ENCODE results near the gene KRTAP2-2. TPM values are rescaled to one million over a fixed set of nuclear protein-coding genes. Genes with fewer than 3 reads are reported as not detected.

KRTAP2-2 gene
- total and polyA plus RNA-seq, 9 donors, result not detected

- H3K4me1 ChIP-seq (ENCODE audit: control insufficient read depth, insufficient read depth, low read length), result no peaks in the 10 kb centered on the region
- WGBS (ENCODE audit: insufficient coverage), result 81% methylated on average over 7 of the region's 9 CpGs
- no peak within 1 kb of the TSS for H3K4me3 ChIP-seq (ENCODE audit: low read length)
- DNase-seq, result peak; percentile 44
- H3K27me3 ChIP-seq (ENCODE audit: control insufficient read depth, insufficient read depth, low read length), result no peaks in the 10 kb centered on the region
- no peak within 1 kb of the TSS for H3K27ac ChIP-seq (ENCODE audit: low read length)
- H3K36me3 ChIP-seq (ENCODE audit: control insufficient read depth, insufficient read depth, low read length), result no peaks in the 10 kb centered on the region
- no peaks in the 10 kb centered on the region for H3K9me3 ChIP-seq (replicated peaks; ENCODE audit: control insufficient read depth, low read depth, low read length)
These were observed 28.1 kb downstream of the KRTAP2-2 start, which contains the start of gene KRTAP1-5 for GRCh38 chr17:41026715-41027471. KRTAP1-5 (minus strand) TSS chr17:41027208; CDS start chr17:41027155, 53 bp downstream.

- H3K27me3 ChIP-seq (ENCODE audit: control insufficient read depth, insufficient read depth, low read length), result no peaks in the 10 kb centered on the region
- no peak overlapping the region for H3K4me3 ChIP-seq (ENCODE audit: low read length)
- peaks cover 3% of the 10 kb centered on the region for H3K9me3 ChIP-seq (replicated peaks; ENCODE audit: control insufficient read depth, low read depth, low read length)
- no CpG with 5 or more reads among the region's 3 CpGs for WGBS (ENCODE audit: insufficient coverage)
- H3K36me3 ChIP-seq (ENCODE audit: control insufficient read depth, insufficient read depth, low read length), result no peaks in the 10 kb centered on the region
- H3K27ac ChIP-seq (ENCODE audit: low read length), result no peak overlapping the region
- no peaks in the 10 kb centered on the region for H3K4me1 ChIP-seq (ENCODE audit: control insufficient read depth, insufficient read depth, low read length)
- DNase-seq, result no peak
These were observed 30.3 kb downstream of the KRTAP2-2 start for GRCh38 chr17:41024697-41025096.

- Histone ChIP-seq H3K36me3 (ENCODE audit: control insufficient read depth, insufficient read depth, low read length) (no peaks in the 10 kb centered on the region), H3K4me3 (ENCODE audit: low read length) (no peak overlapping the region), H3K27me3 (ENCODE audit: control insufficient read depth, insufficient read depth, low read length) (no peaks in the 10 kb centered on the region), H3K27ac (ENCODE audit: low read length) (no peak overlapping the region), H3K4me1 (ENCODE audit: control insufficient read depth, insufficient read depth, low read length) (no peaks in the 10 kb centered on the region), H3K9me3 (replicated peaks; ENCODE audit: control insufficient read depth, low read depth, low read length) (peaks cover 3% of the 10 kb centered on the region)
- no peak for DNase-seq
These were observed 34.7 kb downstream of the KRTAP2-2 start for GRCh38 chr17:41020336-41020735.

GRCh38 chr17:41019415-41019814 is 35.6 kb downstream of the KRTAP2-2 start:
- Histone ChIP-seq H3K36me3 (ENCODE audit: control insufficient read depth, insufficient read depth, low read length) (no peaks in the 10 kb centered on the region), H3K4me1 (ENCODE audit: control insufficient read depth, insufficient read depth, low read length) (no peaks in the 10 kb centered on the region)

GRCh38 chr17:41018541-41018940 is 36.5 kb downstream of the KRTAP2-2 start:
- DNase-seq, result no peak

More at GRCh38 chr17:41019415-41019814, 35.6 kb downstream of the KRTAP2-2 start:
- peaks cover 3% of the 10 kb centered on the region for H3K9me3 ChIP-seq (replicated peaks; ENCODE audit: control insufficient read depth, low read depth, low read length)
- H3K27ac ChIP-seq (ENCODE audit: low read length), result no peak overlapping the region
- no peaks in the 10 kb centered on the region for H3K27me3 ChIP-seq (ENCODE audit: control insufficient read depth, insufficient read depth, low read length)
- 100% methylated on average over 2 of the region's 3 CpGs for WGBS (ENCODE audit: insufficient coverage)
- no peak for DNase-seq
- no peak overlapping the region for H3K4me3 ChIP-seq (ENCODE audit: low read length)

GRCh38 chr17:41016578-41017215 is 38.3 kb downstream of the KRTAP2-2 start:
- Histone ChIP-seq H3K27me3 (ENCODE audit: control insufficient read depth, insufficient read depth, low read length) (no peaks in the 10 kb centered on the region), H3K9me3 (replicated peaks; ENCODE audit: control insufficient read depth, low read depth, low read length) (peaks cover 3% of the 10 kb centered on the region), H3K36me3 (ENCODE audit: control insufficient read depth, insufficient read depth, low read length) (no peaks in the 10 kb centered on the region), H3K27ac (ENCODE audit: low read length) (no peak overlapping the region), H3K4me3 (ENCODE audit: low read length) (no peak overlapping the region), H3K4me1 (ENCODE audit: control insufficient read depth, insufficient read depth, low read length) (peaks cover 3% of the 10 kb centered on the region)
- no peak for DNase-seq
- 84% methylated on average over 10 of the region's 13 CpGs for WGBS (ENCODE audit: insufficient coverage)

More at GRCh38 chr17:41018541-41018940, 36.5 kb downstream of the KRTAP2-2 start:
- Histone ChIP-seq H3K27me3 (ENCODE audit: control insufficient read depth, insufficient read depth, low read length) (no peaks in the 10 kb centered on the region), H3K4me3 (ENCODE audit: low read length) (no peak overlapping the region), H3K4me1 (ENCODE audit: control insufficient read depth, insufficient read depth, low read length) (no peaks in the 10 kb centered on the region), H3K9me3 (replicated peaks; ENCODE audit: control insufficient read depth, low read depth, low read length) (peaks cover 3% of the 10 kb centered on the region), H3K27ac (ENCODE audit: low read length) (no peak overlapping the region), H3K36me3 (ENCODE audit: control insufficient read depth, insufficient read depth, low read length) (no peaks in the 10 kb centered on the region)
- WGBS (ENCODE audit: insufficient coverage), result 65% methylated on average over 2 of the region's 3 CpGs

GRCh38 chr17:41015454-41015853 is 39.6 kb downstream of the KRTAP2-2 start:
- Histone ChIP-seq H3K36me3 (ENCODE audit: control insufficient read depth, insufficient read depth, low read length) (no peaks in the 10 kb centered on the region), H3K4me1 (ENCODE audit: control insufficient read depth, insufficient read depth, low read length) (peaks cover 3% of the 10 kb centered on the region), H3K27ac (ENCODE audit: low read length) (no peak overlapping the region), H3K4me3 (ENCODE audit: low read length) (no peak overlapping the region), H3K9me3 (replicated peaks; ENCODE audit: control insufficient read depth, low read depth, low read length) (no peaks in the 10 kb centered on the region), H3K27me3 (ENCODE audit: control insufficient read depth, insufficient read depth, low read length) (no peaks in the 10 kb centered on the region)
- no peak for DNase-seq
- WGBS (ENCODE audit: insufficient coverage), result 68% methylated on average over 3 of the region's 7 CpGs

GRCh38 chr17:41013606-41014005 is 41.4 kb downstream of the KRTAP2-2 start:
- H3K4me1 ChIP-seq (ENCODE audit: control insufficient read depth, insufficient read depth, low read length), result peaks cover 6% of the 10 kb centered on the region
- WGBS (ENCODE audit: insufficient coverage), result no CpG with 5 or more reads among the region's 1 CpG
- peak; percentile 72 for DNase-seq
- H3K36me3 ChIP-seq (ENCODE audit: control insufficient read depth, insufficient read depth, low read length), result no peaks in the 10 kb centered on the region
- H3K27me3 ChIP-seq (ENCODE audit: control insufficient read depth, insufficient read depth, low read length), result no peaks in the 10 kb centered on the region
- no peak overlapping the region for H3K27ac ChIP-seq (ENCODE audit: low read length)
- H3K4me3 ChIP-seq (ENCODE audit: low read length), result no peak overlapping the region
- H3K9me3 ChIP-seq (replicated peaks; ENCODE audit: control insufficient read depth, low read depth, low read length), result no peaks in the 10 kb centered on the region

- Histone ChIP-seq H3K4me1 (ENCODE audit: control insufficient read depth, insufficient read depth, low read length) (peaks cover 6% of the 10 kb centered on the region), H3K4me3 (ENCODE audit: low read length) (no peak overlapping the region), H3K27ac (ENCODE audit: low read length) (no peak overlapping the region), H3K36me3 (ENCODE audit: control insufficient read depth, insufficient read depth, low read length) (no peaks in the 10 kb centered on the region), H3K9me3 (replicated peaks; ENCODE audit: control insufficient read depth, low read depth, low read length) (no peaks in the 10 kb centered on the region), H3K27me3 (ENCODE audit: control insufficient read depth, insufficient read depth, low read length) (no peaks in the 10 kb centered on the region)
- no CpG with 5 or more reads among the region's 3 CpGs for WGBS (ENCODE audit: insufficient coverage)
- no peak for DNase-seq
These were observed 41.8 kb downstream of the KRTAP2-2 start for GRCh38 chr17:41013181-41013580.

GRCh38 chr17:41012326-41013120 is 42.5 kb downstream of the KRTAP2-2 start:
- H3K36me3 ChIP-seq (ENCODE audit: control insufficient read depth, insufficient read depth, low read length), result no peaks in the 10 kb centered on the region
- H3K4me1 ChIP-seq (ENCODE audit: control insufficient read depth, insufficient read depth, low read length), result peaks cover 6% of the 10 kb centered on the region
- no peaks in the 10 kb centered on the region for H3K27me3 ChIP-seq (ENCODE audit: control insufficient read depth, insufficient read depth, low read length)
- H3K4me3 ChIP-seq (ENCODE audit: low read length), result no peak overlapping the region
- WGBS (ENCODE audit: insufficient coverage), result 38% methylated on average over 5 of the region's 6 CpGs
- H3K9me3 ChIP-seq (replicated peaks; ENCODE audit: control insufficient read depth, low read depth, low read length), result no peaks in the 10 kb centered on the region
- H3K27ac ChIP-seq (ENCODE audit: low read length), result no peak overlapping the region
- DNase-seq, result no peak
